Activated CD4-positive, alpha-beta T cell treated with anti-CD3 and anti-CD28 coated beads, Interleukin-2, amount 50 U/mL, for 16 hours (primary cell): Measurements from ENCODE around the gene EOMES.

Experiments
- DNase-seq: peaks from one replicate; pipeline ENCODE4 v3.0.0-alpha.2; 2020

The EOMES gene

DNA sequence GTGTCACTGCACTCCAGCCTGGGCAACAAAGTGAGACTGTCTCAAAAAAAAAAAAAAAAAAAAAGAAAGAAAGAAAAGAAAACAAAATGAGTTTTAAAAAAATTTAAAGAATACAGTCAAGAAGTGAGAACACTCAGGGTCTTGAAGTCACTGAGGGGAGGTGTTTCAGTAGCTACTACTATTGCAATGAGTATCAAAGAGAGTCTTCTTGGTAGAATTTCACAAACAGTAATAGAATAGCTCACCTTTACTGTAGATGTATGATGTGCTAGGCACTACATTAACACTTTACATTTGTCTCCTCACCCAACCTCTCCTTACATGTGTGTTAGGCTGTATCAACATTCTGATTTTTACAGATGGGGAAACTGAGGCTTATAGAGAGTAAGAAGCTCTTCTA lies 43.9 kb downstream of the EOMES start:
- DNase-seq, result no peak

GRCh38 chr3:27677565-27677964 lies 44.6 kb downstream of the EOMES start:
- DNase-seq, result no peak

DNA sequence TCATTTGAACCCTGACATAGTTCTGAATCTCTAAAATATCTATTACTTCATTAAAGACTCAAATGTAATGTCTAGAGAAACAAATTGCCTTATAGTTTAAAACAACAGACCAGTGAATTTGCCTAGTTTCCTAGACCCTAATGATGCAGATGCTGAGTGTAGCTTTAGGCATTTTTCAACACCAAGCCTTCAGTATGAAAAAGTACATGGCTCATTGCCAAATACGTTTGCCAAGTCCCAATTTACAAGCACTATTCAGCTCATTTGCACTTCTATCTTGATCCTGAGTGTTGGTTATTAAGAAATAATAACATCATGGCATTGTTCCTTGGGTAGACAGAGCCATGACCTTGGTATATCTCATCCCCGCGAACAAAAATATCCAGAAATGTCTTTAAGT lies 46.8 kb downstream of the EOMES start:
- no peak for DNase-seq

DNA sequence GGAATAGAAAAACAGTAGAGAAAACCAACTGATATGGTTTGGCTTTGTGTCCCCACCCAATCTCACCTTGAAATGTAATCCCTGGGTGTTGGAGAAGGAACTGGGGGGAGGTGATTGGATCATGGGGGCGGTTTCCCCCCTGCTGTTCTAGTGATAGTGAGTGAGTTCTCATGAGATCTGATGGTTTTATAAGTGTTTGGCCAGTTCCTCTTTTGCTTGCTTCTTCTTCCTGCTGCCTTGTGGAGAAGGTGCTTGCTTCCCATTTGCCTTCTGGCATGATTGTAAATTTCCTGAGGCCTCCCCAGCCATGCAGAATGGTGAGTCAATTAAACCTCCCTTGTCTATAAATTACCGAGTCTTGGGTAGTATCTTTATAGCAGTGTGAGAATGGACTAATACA lies 48.4 kb downstream of the EOMES start:
- DNase-seq, result no peak

GRCh38 chr3:27671101-27671500 lies 51.0 kb downstream of the EOMES start:
- no peak for DNase-seq

DNA sequence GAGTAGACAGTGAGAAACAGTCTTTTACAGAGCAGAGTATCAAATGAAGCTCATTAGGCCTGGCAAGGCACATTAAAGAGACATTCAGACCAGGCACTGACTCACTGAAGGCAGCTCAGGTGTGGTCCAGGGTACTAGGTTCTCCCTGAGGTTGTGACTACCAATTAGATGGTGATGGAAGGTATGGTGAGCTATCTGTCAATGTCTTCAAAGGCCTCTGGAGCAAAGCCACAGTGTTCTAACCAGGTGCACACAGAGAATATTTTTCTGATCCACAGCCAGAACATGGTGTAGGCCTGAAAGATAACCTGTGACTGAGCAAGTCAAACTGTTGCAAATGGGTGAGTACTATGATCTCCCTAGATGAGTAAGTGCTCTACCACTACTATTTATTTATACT lies 51.5 kb downstream of the EOMES start:
- no peak for DNase-seq

- DNase-seq, result peak; percentile 34
Measured at GRCh38 chr3:27669591-27669990, 52.5 kb downstream of the EOMES start.

GRCh38 chr3:27667751-27668150 lies 54.4 kb downstream of the EOMES start:
- DNase-seq, result no peak

DNA sequence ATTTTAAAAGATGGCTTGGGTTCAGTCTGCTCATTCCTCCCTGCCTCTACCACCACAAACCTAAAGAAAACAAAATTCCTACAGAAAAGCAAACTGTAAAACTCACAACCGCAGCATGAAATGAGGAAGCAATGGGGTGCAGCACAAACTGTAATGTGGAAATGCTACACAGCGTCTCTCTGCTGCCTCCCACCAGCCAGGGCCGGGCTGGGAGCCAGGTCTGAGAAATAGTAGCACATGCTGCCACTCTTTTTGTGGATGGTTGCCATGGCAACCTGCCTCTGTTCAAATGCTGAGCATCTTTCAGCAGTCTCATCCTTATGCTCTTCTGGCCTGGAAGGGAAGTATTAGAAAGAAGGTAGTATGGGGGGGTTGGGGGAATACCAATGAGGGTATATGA lies 55.4 kb downstream of the EOMES start:
- DNase-seq, result no peak

GRCh38 chr3:27666272-27666671 lies 55.9 kb downstream of the EOMES start:
- DNase-seq, result no peak
